Measurements from ENCODE around the gene NTHL1.

NTHL1 gene

GRCh38 chr16:1997494-1998359 is 49.9 kb downstream of the NTHL1 start:
- no peak for TF ChIP-seq CTCF (IDR thresholded peaks at IDR 0.05; ENCODE audit: low read length, missing control alignments)
- H3K4me3 ChIP-seq (replicated peaks; ENCODE audit: low read depth, low read length), result no peak overlapping the region
- no peak for DNase-seq (ENCODE audit: low read depth)

GRCh38 chr16:1993731-1994131 is 53.9 kb downstream of the NTHL1 start:
- no peak for TF ChIP-seq CTCF (IDR thresholded peaks at IDR 0.05; ENCODE audit: low read length, missing control alignments)
- no peak overlapping the region for H3K4me3 ChIP-seq (replicated peaks; ENCODE audit: low read depth, low read length)
- no peak for DNase-seq (ENCODE audit: low read depth)

GRCh38 chr16:1992704-1993317 is 54.8 kb downstream of the NTHL1 start:
- DNase-seq (ENCODE audit: low read depth), result no peak
- H3K4me3 ChIP-seq (replicated peaks; ENCODE audit: low read depth, low read length), result no peak overlapping the region
- TF ChIP-seq CTCF (IDR thresholded peaks at IDR 0.05; ENCODE audit: low read length, missing control alignments), result no peak

- TF ChIP-seq CTCF (IDR thresholded peaks at IDR 0.05; ENCODE audit: low read length, missing control alignments), result no peak
- peak overlapping the region; percentile 22 for H3K4me3 ChIP-seq (replicated peaks; ENCODE audit: low read depth, low read length)
- peak; percentile 94 for DNase-seq (ENCODE audit: low read depth)
These were observed 55.5 kb downstream of the NTHL1 start for GRCh38 chr16:1991948-1992703.

- TF ChIP-seq CTCF (IDR thresholded peaks at IDR 0.05; ENCODE audit: low read length, missing control alignments), result no peak
- DNase-seq (ENCODE audit: low read depth), result no peak
- peak overlapping the region; percentile 22 for H3K4me3 ChIP-seq (replicated peaks; ENCODE audit: low read depth, low read length)
These were observed 56.1 kb downstream of the NTHL1 start for GRCh38 chr16:1991588-1991947.

- H3K4me3 ChIP-seq (replicated peaks; ENCODE audit: low read depth, low read length), result no peak overlapping the region
- no peak for DNase-seq (ENCODE audit: low read depth)
- no peak for TF ChIP-seq CTCF (IDR thresholded peaks at IDR 0.05; ENCODE audit: low read length, missing control alignments)
These were observed 56.5 kb downstream of the NTHL1 start for GRCh38 chr16:1991135-1991551.

All from fibroblast of pulmonary artery (primary cell).